CD4-positive, alpha-beta T cell treated with Interferon gamma for 1 hour (primary cell): Measurements from ENCODE around the gene AGAP1.
"Not testable (repeated sequence)": the region's sequence is repeated elsewhere in the genome, so short reads cannot be mapped to it uniquely, and the experiment has no call there.

ENCODE experiments used
- DNase-seq: peaks from one replicate; pipeline ENCODE4 v3.0.0-alpha.2; 2020

AGAP1 gene

GRCh38 chr2:235935773-235936172 lies 441.9 kb downstream of the AGAP1 start:
- DNase-seq, result no peak

- DNase-seq, result no peak
These were observed 442.6 kb downstream of the AGAP1 start for GRCh38 chr2:235936493-235936892.

- DNase-seq, result no peak
These were observed 443.2 kb downstream of the AGAP1 start for GRCh38 chr2:235937087-235937486.

- no peak for DNase-seq
These were observed 443.7 kb downstream of the AGAP1 start for GRCh38 chr2:235937526-235937925.

GRCh38 chr2:235937936-235938335 lies 444.1 kb downstream of the AGAP1 start:
- DNase-seq, result no peak

GRCh38 chr2:235938611-235939010 lies 444.8 kb downstream of the AGAP1 start:
- no peak for DNase-seq

- no peak for DNase-seq
These were observed 445.6 kb downstream of the AGAP1 start for GRCh38 chr2:235939471-235939870.

- DNase-seq, result no peak
These were observed 446.5 kb downstream of the AGAP1 start for GRCh38 chr2:235940330-235940729.

- DNase-seq, result no peak
These were observed 450.7 kb downstream of the AGAP1 start for GRCh38 chr2:235944591-235944990.

GRCh38 chr2:235945608-235946140 lies 451.8 kb downstream of the AGAP1 start:
- no peak for DNase-seq

GRCh38 chr2:235946590-235946989 lies 452.7 kb downstream of the AGAP1 start:
- no peak for DNase-seq

- DNase-seq, result not testable (repeated sequence)
These were observed 453.2 kb downstream of the AGAP1 start for GRCh38 chr2:235947055-235947454.

- no peak for DNase-seq
These were observed 456.0 kb downstream of the AGAP1 start for GRCh38 chr2:235949567-235950472.

GRCh38 chr2:235950473-235950809 lies 456.6 kb downstream of the AGAP1 start:
- no peak for DNase-seq

GRCh38 chr2:235951493-235951892 lies 457.6 kb downstream of the AGAP1 start:
- no peak for DNase-seq

- no peak for DNase-seq
These were observed 458.1 kb downstream of the AGAP1 start for GRCh38 chr2:235951982-235952381.

- DNase-seq, result no peak
These were observed 458.9 kb downstream of the AGAP1 start for GRCh38 chr2:235952714-235953113.

- DNase-seq, result no peak
These were observed 460.4 kb downstream of the AGAP1 start for GRCh38 chr2:235954281-235954680.

GRCh38 chr2:235954888-235955480 lies 461.1 kb downstream of the AGAP1 start:
- no peak for DNase-seq

GRCh38 chr2:235955664-235956063 lies 461.8 kb downstream of the AGAP1 start:
- DNase-seq, result no peak

- DNase-seq, result no peak
These were observed 462.6 kb downstream of the AGAP1 start for GRCh38 chr2:235956281-235956970.

- DNase-seq, result no peak
These were observed 463.4 kb downstream of the AGAP1 start for GRCh38 chr2:235957251-235957650.

- DNase-seq, result no peak
These were observed 464.5 kb downstream of the AGAP1 start for GRCh38 chr2:235958221-235958930.
